H1 (cell line): Measurements from ENCODE around the gene OPA3. TPM values are rescaled to one million over a fixed set of nuclear protein-coding genes. Genes with fewer than 3 reads are reported as not detected.

Source experiments
- CTCF ChIA-PET: fragments of 300-600 bp; sonication (Branson Sonifier 250); formaldehyde crosslinking; loops from one replicate; lab custom pipeline; 2021; ENCODE audit not compliant: partially characterized antibody; lab: Charles Lee
- POLR2A ChIA-PET: fragments of 300-600 bp; sonication (Branson Sonifier 250); formaldehyde crosslinking; loops from one replicate; lab custom pipeline; 2021; ENCODE audit warnings: inconsistent platforms; ENCODE audit not compliant: partially characterized antibody; lab: Charles Lee
- DNase-seq, 2 experiments: peaks; one replicate each; pipeline versions ENCODE4 v3.0.0 to v3.0.0-alpha.2; 2010 to 2022; ENCODE audit warnings: low spot score in 2 of 2, low read depth in 1 of 2, mixed read lengths in 1 of 2
- FAIRE-seq: peaks from 2 replicates; lab custom pipeline; 2011; peaks lifted over from hg19 to GRCh38; lab: Jason Lieb, UNC
- H2AFZ ChIP-seq: 2 replicates; pipeline ENCODE4 v1.8.1; 2012; ENCODE audit warnings: low read length, inconsistent platforms
- H2AK5ac ChIP-seq: 2 replicates; pipeline ENCODE4 v1.6.1; 2013; ENCODE audit warnings: low read depth, low read length
- H2BK120ac ChIP-seq: replicated peaks from 2 replicates; pipeline ENCODE3; 2013; ENCODE audit warnings: low read depth, low read length, inconsistent platforms
- H2BK12ac ChIP-seq: 2 replicates; pipeline ENCODE4 v1.6.1; 2013; ENCODE audit warnings: low read depth, low read length
- H2BK15ac ChIP-seq: 2 replicates; pipeline ENCODE4 v1.6.1; 2013; ENCODE audit warnings: low read length
- H2BK20ac ChIP-seq: 2 replicates; pipeline ENCODE4 v1.6.1; 2013; ENCODE audit warnings: low read length
- H2BK5ac ChIP-seq: 2 replicates; pipeline ENCODE4 v1.6.1; 2013; ENCODE audit warnings: low read depth, low read length
- H3K14ac ChIP-seq: 2 replicates; pipeline ENCODE4 v1.6.1; 2013; ENCODE audit warnings: inconsistent platforms; ENCODE audit not compliant: insufficient read length
- H3K18ac ChIP-seq: 2 replicates; pipeline ENCODE4 v1.6.1; 2013; ENCODE audit warnings: low read length; ENCODE audit errors: extremely low read depth
- H3K23ac ChIP-seq: 2 replicates; pipeline ENCODE4 v1.6.1; 2013; ENCODE audit warnings: inconsistent platforms; ENCODE audit not compliant: insufficient read length
- H3K23me2 ChIP-seq: 2 replicates; pipeline ENCODE4 v1.6.1; 2013; ENCODE audit warnings: low read depth, low read length
- H3K27ac ChIP-seq: 2 replicates; pipeline ENCODE4 v1.6.1; 2011; ENCODE audit warnings: low read depth, low read length, inconsistent platforms
- H3K27me3 ChIP-seq, 4 experiments: replicated peaks in 1 of 4; 1 replicate in 1 of 4; 2 replicates in 3 of 4; pipeline versions ENCODE4 v1.6.1 to v1.8.1; 2011 to 2013; ENCODE audit warnings: low read length in 3 of 4, mild to moderate bottlenecking in 3 of 4, inconsistent platforms in 2 of 4, mixed read lengths in 2 of 4, moderate library complexity in 1 of 4; ENCODE audit not compliant: control insufficient read depth in 3 of 4, insufficient read depth in 3 of 4; ENCODE audit errors: extremely low read depth in 1 of 4
- H3K36me3 ChIP-seq, 4 experiments: 2 replicates each; pipeline versions ENCODE4 v1.6.1 to v1.8.1; 2011 to 2013; ENCODE audit warnings: mild to moderate bottlenecking in 4 of 4, low read length in 3 of 4, moderate library complexity in 2 of 4, control low read depth in 1 of 4, inconsistent platforms in 1 of 4; ENCODE audit not compliant: insufficient read depth in 4 of 4, control insufficient read depth in 2 of 4
- H3K4ac ChIP-seq: replicated peaks from 2 replicates; pipeline ENCODE3; 2013; ENCODE audit warnings: low read length, low read depth, mixed read lengths, inconsistent platforms; ENCODE audit not compliant: insufficient read length
- H3K4me1 ChIP-seq, 4 experiments: replicated peaks in 1 of 4; 1 replicate in 1 of 4; 2 replicates in 3 of 4; pipeline versions ENCODE4 v1.6.1 to v1.8.1; 2011 to 2013; ENCODE audit warnings: low read length in 3 of 4, inconsistent platforms in 2 of 4, mixed read lengths in 1 of 4; ENCODE audit not compliant: insufficient read depth in 4 of 4, control insufficient read depth in 3 of 4
- H3K4me2 ChIP-seq, 2 experiments: 2 replicates each; pipeline versions ENCODE4 v1.6.1 to v1.8.1; 2011 to 2013; ENCODE audit warnings: low read depth in 2 of 2, low read length in 2 of 2, control low read depth in 1 of 2, inconsistent platforms in 1 of 2, mild to moderate bottlenecking in 1 of 2; ENCODE audit not compliant: insufficient read depth in 1 of 2
- H3K4me3 ChIP-seq, 4 experiments: fragments of 200-600, 300-600 bp in 1 of 4; sonication (generic), shearing (Covaris generic), sonication (Bioruptor Twin) in 1 of 4; 2 replicates each; pipeline versions ENCODE4 v1.5.1 to v1.8.1; 2011 to 2016; ENCODE audit warnings: low read length in 4 of 4, low read depth in 3 of 4, control low read depth in 2 of 4, inconsistent platforms in 2 of 4, mild to moderate bottlenecking in 2 of 4, mixed read lengths in 1 of 4, moderate library complexity in 1 of 4; ENCODE audit not compliant: insufficient read depth in 2 of 4; ENCODE audit errors: extremely low read depth in 1 of 4
- H3K56ac ChIP-seq: replicated peaks from 2 replicates; pipeline ENCODE3; 2013; ENCODE audit warnings: low read depth, mild to moderate bottlenecking, mixed read lengths, low read length, inconsistent platforms; ENCODE audit not compliant: insufficient read length
- H3K79me1 ChIP-seq: 2 replicates; pipeline ENCODE4 v1.6.1; 2013; ENCODE audit warnings: low read depth, low read length, control low read depth
- H3K79me2 ChIP-seq, 2 experiments: 2 replicates each; pipeline versions ENCODE4 v1.6.1 to v1.8.1; 2012 to 2013; ENCODE audit warnings: low read length in 2 of 2, mild to moderate bottlenecking in 2 of 2, inconsistent platforms in 1 of 2; ENCODE audit not compliant: insufficient read depth in 2 of 2, control insufficient read depth in 1 of 2
- H3K9ac ChIP-seq, 4 experiments: replicated peaks in 1 of 4; 1 replicate in 1 of 4; 2 replicates in 3 of 4; pipeline versions ENCODE4 v1.6.1 to v1.8.1; 2011 to 2013; ENCODE audit warnings: low read depth in 3 of 4, low read length in 3 of 4, control low read depth in 2 of 4, mild to moderate bottlenecking in 2 of 4, moderate library complexity in 2 of 4, inconsistent platforms in 1 of 4; ENCODE audit errors: extremely low read depth in 1 of 4
- H3K9me3 ChIP-seq, 2 experiments: 2 replicates each; pipeline versions ENCODE4 v1.6.1 to v1.8.1; 2012 to 2013; ENCODE audit warnings: mild to moderate bottlenecking in 2 of 2, moderate library complexity in 2 of 2, control low read depth in 1 of 2, inconsistent platforms in 1 of 2, low read depth in 1 of 2, low read length in 1 of 2, mixed read lengths in 1 of 2; ENCODE audit not compliant: insufficient read depth in 2 of 2
- H4K20me1 ChIP-seq, 2 experiments: replicated peaks in 1 of 2; 2 replicates each; pipeline versions ENCODE3 to v1.8.1; 2011 to 2013; ENCODE audit warnings: inconsistent platforms in 2 of 2, low read length in 2 of 2, mild to moderate bottlenecking in 1 of 2; ENCODE audit not compliant: insufficient read depth in 2 of 2, control insufficient read depth in 1 of 2
- H4K5ac ChIP-seq: 2 replicates; pipeline ENCODE4 v1.6.1; 2013; ENCODE audit warnings: low read length, low read depth, mixed read lengths, inconsistent platforms; ENCODE audit not compliant: insufficient read length
- H4K8ac ChIP-seq: 2 replicates; pipeline ENCODE4 v1.8.0; 2013; ENCODE audit warnings: mild to moderate bottlenecking, moderate library complexity, low read length, inconsistent platforms; ENCODE audit not compliant: insufficient read depth; ENCODE audit errors: extremely low read depth
- H4K91ac ChIP-seq: replicated peaks from 2 replicates; pipeline ENCODE3; 2013; ENCODE audit warnings: low read length, mixed read lengths, inconsistent platforms; ENCODE audit not compliant: insufficient read length
- BRCA1 ChIP-seq: IDR thresholded peaks from 2 replicates; pipeline ENCODE4 v1.6.1; 2012; ENCODE audit warnings: low read depth, low read length, improper control_type of control experiment
- CBX8 ChIP-seq: fragments of 300-800, 300-1000 bp; sonication (generic); IDR thresholded peaks from 2 replicates; pipeline ENCODE4 v1.7.1; 2016; ENCODE audit warnings: low read depth, low read length, borderline replicate concordance
- FOSL1 ChIP-seq: IDR thresholded peaks from 2 replicates; pipeline ENCODE4 v1.6.1; 2011; ENCODE audit warnings: mild to moderate bottlenecking, low read depth, low read length, moderate library complexity; ENCODE audit not compliant: insufficient read depth
- GABPA ChIP-seq: IDR thresholded peaks from 2 replicates; pipeline ENCODE4 v1.6.1; 2011; ENCODE audit warnings: mild to moderate bottlenecking, low read length, moderate library complexity, borderline replicate concordance; ENCODE audit not compliant: insufficient read depth
- KDM1A ChIP-seq: fragments of 200-600, 300-600 bp; sonication (generic); IDR thresholded peaks from 2 replicates; pipeline ENCODE4 v1.7.1; 2016; ENCODE audit warnings: mild to moderate bottlenecking, low read length, borderline replicate concordance
- KDM4A ChIP-seq: IDR thresholded peaks from one replicate; pipeline ENCODE4 v1.7.1; 2012; ENCODE audit warnings: low read depth, mild to moderate bottlenecking, moderate library complexity, low read length, inconsistent platforms; ENCODE audit not compliant: severe bottlenecking
- RBBP5 ChIP-seq: IDR thresholded peaks from 2 replicates; pipeline ENCODE4 v1.7.1; 2012; ENCODE audit warnings: low read depth, mild to moderate bottlenecking, inconsistent platforms, low read length, moderate library complexity, borderline replicate concordance
- RNF2 ChIP-seq: fragments of 200-900, 300-1000 bp; sonication (generic); IDR thresholded peaks from 2 replicates; pipeline ENCODE4 v1.7.1; 2016; ENCODE audit warnings: borderline replicate concordance, low read depth, mild to moderate bottlenecking, antibody characterized with exemption, low read length; ENCODE audit not compliant: poor library complexity, severe bottlenecking; ENCODE audit errors: missing control alignments
- SIN3A ChIP-seq, 2 experiments: IDR thresholded peaks in 1 of 2; conservative IDR thresholded peaks in 1 of 2; 2 replicates each; pipeline ENCODE4 v1.6.1; 2011 to 2012; ENCODE audit warnings: low read length in 2 of 2, improper control_type of control experiment in 1 of 2, low read depth in 1 of 2, mild to moderate bottlenecking in 1 of 2
- SIRT6 ChIP-seq: IDR thresholded peaks from one replicate; pipeline ENCODE4 v1.7.1; 2012; ENCODE audit warnings: low read length, inconsistent platforms
- SP4 ChIP-seq: IDR thresholded peaks from 2 replicates; pipeline ENCODE4 v1.6.1; 2012; ENCODE audit warnings: low read length, inconsistent platforms
- SUZ12 ChIP-seq: fragments of 200-600 bp; sonication (generic); IDR thresholded peaks from 2 replicates; pipeline ENCODE4 v1.6.1; 2012; ENCODE audit warnings: mild to moderate bottlenecking, inconsistent platforms, low read length, moderate library complexity, mixed read lengths
- ZNF274 ChIP-seq: IDR thresholded peaks from 2 replicates; pipeline ENCODE4 v1.7.0; 2012; ENCODE audit warnings: low read length, borderline replicate concordance; ENCODE audit errors: extremely low read depth
- WGBS, 2 experiments: shearing (Covaris generic) in 1 of 2; methylation state at CpG; one replicate each; pipeline versions ENCODE4 v1.1.6 to v1.1.7; 2013 to 2015; ENCODE audit warnings: low lambda C conversion rate in 2 of 2, mixed read lengths in 2 of 2, inconsistent platforms in 1 of 2, low coverage in 1 of 2, missing lambda C conversion rate in 1 of 2; ENCODE audit not compliant: insufficient replicate concordance in 2 of 2, insufficient coverage in 1 of 2, insufficient read length in 1 of 2; ENCODE audit errors: extremely low coverage in 1 of 2, missing lambda C conversion rate in 1 of 2; 5-methylcytosine and 5-hydroxymethylcytosine counted together
- polyA plus RNA-seq, 7 experiments: library from polyadenylated mRNA; depleted of rRNA in 3 of 7; stranded (reverse) in 5 of 7; unstranded in 2 of 7; fragments of >200 nt in 5 of 7; fragments of 200-250 nt in 2 of 7; gene quantifications; 1 replicate in 5 of 7; 2 replicates in 1 of 7; 4 replicates in 1 of 7; pipeline versions ENCODE4 v1.2.1 to v1.2.3, GENCODE V29; 2011 to 2013; ENCODE audit warnings: missing spikeins in 2 of 7, mixed read lengths in 2 of 7
- total RNA-seq: library from RNA; stranded (reverse); fragmentation: NEBNext Ultra II Directional; extraction: Animal tissue kit (Norgen Biotek cat#: 25700); gene quantifications from 2 replicates; pipeline ENCODE4 v1.2.1, GENCODE V29; 2021

The OPA3 gene
- total and polyA plus RNA-seq, 2 of the 8 experiments (the other 6 are each of a cell fraction or from before 2014, with no cell fraction given), result 12.5 to 14.5 TPM

- Histone ChIP-seq H3K23me2 (no peaks in the 10 kb centered on the region), H2BK20ac (no peak overlapping the region), H3K18ac (no peak overlapping the region), H3K9ac (no peak overlapping the region), H2BK120ac (no peak overlapping the region), H3K36me3 (no peaks in the 10 kb centered on the region), H3K23ac (no peak overlapping the region), H3K14ac (no peak overlapping the region), H3K56ac (no peak overlapping the region), H2BK15ac (0 out of 2 replicates have a peak overlapping the region, but pooled peaks have one; percentile 8), H2AK5ac (no peak overlapping the region), H4K5ac (no peak overlapping the region), H2BK5ac (0 out of 2 replicates have a peak overlapping the region, but pooled peaks have one; percentile 10), H4K20me1 (peaks cover 0 to 3% of the 10 kb centered on the region in 2 experiments), H3K4me1 (peaks cover 4 to 5% (median 4%) of the 10 kb centered on the region in 4 experiments), H3K79me1 (no peaks in the 10 kb centered on the region; the same call in 1 of the 2 replicates), H3K79me2 (no peaks in the 10 kb centered on the region), H4K91ac (no peak overlapping the region), H3K9me3 (no peaks in the 10 kb centered on the region), H4K8ac (no peak overlapping the region), H3K27me3 (no peaks in the 10 kb centered on the region), H3K27ac (no peak overlapping the region), H3K4ac (peak overlapping the region; percentile 23), H2BK12ac (peak overlapping the region; percentile 50; the same call in 1 of the 2 replicates), H3K4me2 (no peak overlapping the region), H2AFZ (no peak overlapping the region), H3K4me3 (no peak overlapping the region)
- DNase-seq (no peak), FAIRE-seq (no peak)
- CTCF ChIA-PET, result interaction anchor here (0.9 to 4.7 kb wide), 10 partner anchors 9 to 82 kb away, joined by 4 to 46 read pairs (median 6); no protein-coding TSS in a partner anchor
- POLR2A ChIA-PET, result interaction anchor here (1.3 kb wide), 1 partner anchor 31 kb away, joined by 4 read pairs; no protein-coding TSS in a partner anchor
- WGBS, 2 experiments, result 91% methylated on average over 5 of the region's 5 CpGs; no CpG with 5 or more reads in 1 of the 2 experiments
- TF ChIP-seq BRCA1 (no peak), SIN3A (conservative IDR thresholded peaks at IDR 0.05 in 1 of 2, IDR thresholded peaks at IDR 0.05 in 1 of 2; ENCODE audit: low read depth in 1 of 2, low read length in 2 of 2) (no peak), RBBP5 (no peak), GABPA (no peak), ZNF274 (no peak), KDM1A (no peak), FOSL1 (no peak), KDM4A (no peak), SIRT6 (no peak), RNF2 (no peak), CBX8 (no peak), SUZ12 (no peak), SP4 (no peak)
Observed at GRCh38 chr19:45560038-45560437, 24.6 kb downstream of the OPA3 start.
